B cell (primary cell): ENCODE results near the gene ITGB2. TPM values are rescaled to one million over a fixed set of nuclear protein-coding genes. Genes with fewer than 3 reads are reported as not detected.
A peak's percentile ranks its signal among the peaks of the same experiment; 100 is the strongest.

Experiments
- ATAC-seq: fragments of 200-7000 bp; cut with Tn5 transposase; one replicate; pipeline ENCODE4 v1.10.0; 2021; ENCODE audit warnings: low read depth, mild to moderate bottlenecking, moderate number of reproducible peaks, moderate library complexity
- CTCF ChIA-PET: fragments of 350-600 bp; sonication (Branson Sonifier 250); formaldehyde crosslinking; loops from one replicate; lab custom pipeline; 2021; ENCODE audit warnings: antibody characterized with exemption, inconsistent platforms; lab: Charles Lee
- POLR2A ChIA-PET: fragments of 350-600 bp; sonication (Branson Sonifier 250); formaldehyde crosslinking; loops from one replicate; lab custom pipeline; 2021; ENCODE audit warnings: antibody characterized with exemption; lab: Charles Lee
- DNase-seq: peaks from one replicate; pipeline ENCODE4 v3.0.0; 2013
- H2AFZ ChIP-seq: 2 replicates; pipeline ENCODE4 v1.6.1; 2012; ENCODE audit warnings: mild to moderate bottlenecking, low read depth, low read length; ENCODE audit not compliant: insufficient read depth, poor library complexity, severe bottlenecking
- H3K27ac ChIP-seq, 2 donors: 1 replicate in 1 of 2; 2 replicates in 1 of 2; pipeline ENCODE4 v1.5.1; 2012 to 2013; ENCODE audit warnings: low read length in 2 of 2, mild to moderate bottlenecking in 2 of 2, moderate library complexity in 1 of 2
- H3K27me3 ChIP-seq, 4 experiments: fragments of 200-600 bp in 1 of 4; sonication (generic) in 1 of 4; replicated peaks in 1 of 4; 1 replicate in 2 of 4; 2 replicates in 2 of 4; pipeline versions ENCODE4 v1.6.1 to v1.7.0; 2013 to 2016; ENCODE audit warnings: low read length in 3 of 4, mild to moderate bottlenecking in 2 of 4, mixed read lengths in 1 of 4, moderate library complexity in 1 of 4; ENCODE audit not compliant: insufficient read depth in 4 of 4, control insufficient read depth in 3 of 4; ENCODE audit errors: control extremely low read depth in 1 of 4
- H3K36me3 ChIP-seq, 2 experiments: replicated peaks in 1 of 2; 1 replicate in 1 of 2; 2 replicates in 1 of 2; pipeline versions ENCODE4 v1.6.1 to v1.7.1; 2013; ENCODE audit warnings: low read length in 1 of 2; ENCODE audit not compliant: insufficient read depth in 2 of 2, control insufficient read depth in 1 of 2; ENCODE audit errors: control extremely low read depth in 1 of 2, extremely low read depth in 1 of 2
- H3K4me1 ChIP-seq, 2 donors: fragments of 200-600 bp in 1 of 2; sonication (generic) in 1 of 2; 1 replicate in 1 of 2; 2 replicates in 1 of 2; pipeline versions ENCODE4 v1.5.1 to v1.6.1; 2013 to 2017; ENCODE audit warnings: low read length in 2 of 2; ENCODE audit not compliant: control insufficient read depth in 2 of 2, insufficient read depth in 2 of 2
- H3K4me2 ChIP-seq: replicated peaks from 2 replicates; pipeline ENCODE3; 2012; ENCODE audit warnings: mild to moderate bottlenecking, low read depth, low read length; ENCODE audit not compliant: poor library complexity, severe bottlenecking
- H3K4me3 ChIP-seq, 5 experiments: fragments of 200-600 bp in 1 of 5; sonication (generic) in 1 of 5; 1 replicate in 3 of 5; 2 replicates in 2 of 5; pipeline versions ENCODE4 v1.5.1 to v1.7.0; 2011 to 2016; ENCODE audit warnings: low read length in 4 of 5, mild to moderate bottlenecking in 4 of 5, low read depth in 2 of 5, control low read depth in 1 of 5, moderate library complexity in 1 of 5; ENCODE audit not compliant: insufficient read depth in 1 of 5; ENCODE audit errors: control extremely low read depth in 1 of 5, extremely low read depth in 1 of 5
- H3K79me2 ChIP-seq: fragments of 200-600 bp; sonication (generic); one replicate; pipeline ENCODE4 v1.6.0; 2016; ENCODE audit warnings: low read length; ENCODE audit not compliant: control insufficient read depth, insufficient read depth
- H3K9ac ChIP-seq: fragments of 200-600 bp; sonication (generic); 2 replicates; pipeline ENCODE4 v1.6.1; 2017; ENCODE audit warnings: mild to moderate bottlenecking, low read length, moderate library complexity
- H3K9me3 ChIP-seq, 3 donors: one replicate each; pipeline versions ENCODE4 v1.6.1 to v1.7.1; 2013; ENCODE audit warnings: low read length in 2 of 3; ENCODE audit not compliant: control insufficient read depth in 2 of 3, insufficient read depth in 1 of 3; ENCODE audit errors: control extremely low read depth in 1 of 3
- H4K20me1 ChIP-seq: 2 replicates; pipeline ENCODE4 v1.6.0; 2012; ENCODE audit warnings: mild to moderate bottlenecking, low read length; ENCODE audit not compliant: insufficient read depth, control insufficient read depth, poor library complexity, severe bottlenecking
- H3K27ac Mint-ChIP-seq: one replicate; pipeline ENCODE4 v1.8.0; 2021; ENCODE audit warnings: mixed read lengths
- H3K27me3 Mint-ChIP-seq: one replicate; pipeline ENCODE4 v1.8.0; 2021; ENCODE audit warnings: mixed read lengths
- H3K4me1 Mint-ChIP-seq: one replicate; pipeline ENCODE4 v1.8.0; 2021; ENCODE audit warnings: mixed read lengths
- H3K4me3 Mint-ChIP-seq: one replicate; pipeline ENCODE4 v1.8.0; 2021; ENCODE audit warnings: mixed read lengths
- H3K9me3 Mint-ChIP-seq: one replicate; pipeline ENCODE4 v1.8.0; 2022; ENCODE audit warnings: mixed read lengths; ENCODE audit not compliant: insufficient read depth
- CTCF ChIP-seq: fragments of 200-600 bp; IDR thresholded peaks from one replicate; pipeline ENCODE4 v1.8.0; 2022; ENCODE audit warnings: antibody characterized with exemption, mild to moderate bottlenecking
- EZH2 ChIP-seq: IDR thresholded peaks from 2 replicates; pipeline ENCODE4 v1.6.1; 2012; ENCODE audit warnings: borderline replicate concordance, low read depth, mild to moderate bottlenecking, moderate library complexity, low read length; ENCODE audit not compliant: insufficient read depth, poor library complexity, severe bottlenecking
- WGBS: methylation state at CpG from one replicate; pipeline ENCODE4 v1.1.5; 2013; ENCODE audit warnings: missing lambda C conversion rate; ENCODE audit not compliant: insufficient coverage; 5-methylcytosine and 5-hydroxymethylcytosine counted together
- intact Hi-C: fragments of 100-400 bp; cut with micrococcal nuclease; formaldehyde crosslinking; loops from one replicate; pipeline ENCODE4 v1.10.0; 2022
- polyA plus RNA-seq: library from polyadenylated mRNA; depleted of rRNA; stranded (reverse); fragments of >200 nt; gene quantifications from 2 replicates; pipeline ENCODE4 v1.2.3, GENCODE V29; 2012
- total RNA-seq, 2 donors: library from RNA; stranded (reverse); fragments of 120-200 nt in 1 of 2; gene quantifications; 1 replicate in 1 of 2; 2 replicates in 1 of 2; pipeline versions ENCODE4 v1.2.3 to v1.2.4, GENCODE V29; 2013 to 2022

Gene ITGB2
- total and polyA plus RNA-seq, 2 donors (not counting 1 experiment from before 2014, with no cell fraction given), result 102 to 368 TPM

GRCh38 chr21:44876849-44877575 lies 43.7 kb downstream of the ITGB2 start:
- H3K4me1 ChIP-seq, result peaks cover 61 to 66% of the 10 kb centered on the region in 2 donors
- no peaks in the 10 kb centered on the region for H3K27me3 Mint-ChIP-seq
- no peaks in the 10 kb centered on the region for H3K9me3 Mint-ChIP-seq
- peaks cover 0 to 3% (median 0%) of the 10 kb centered on the region in 3 donors for H3K9me3 ChIP-seq
- no peaks in the 10 kb centered on the region for H3K27me3 ChIP-seq
- H4K20me1 ChIP-seq, result peaks cover 12% of the 10 kb centered on the region
- TF ChIP-seq CTCF, result no peak
- TF ChIP-seq EZH2, result no peak
- ChIA-PET POLR2A (no interaction called here), CTCF (interaction anchor here (0.7 to 4.6 kb wide), 9 partner anchors 14 to 260 kb away, joined by 3 to 38 read pairs (median 5); partner anchors contain the start of genes ITGB2 and UBE2G2)
- WGBS, result 97% methylated on average over 6 of the region's 12 CpGs
- intact Hi-C loops, result loop anchor here (10.0 kb wide), 1 partner anchor 862 kb away; the partner anchor contains the start of gene TRAPPC10
- no peak overlapping the region for H3K27ac ChIP-seq
- H3K9ac ChIP-seq, result no peak overlapping the region
- no peak overlapping the region for H3K27ac Mint-ChIP-seq
- no peak for DNase-seq
- peaks cover 16% of the 10 kb centered on the region for H3K79me2 ChIP-seq
- H3K4me3 Mint-ChIP-seq, result no peak overlapping the region
- peaks cover 57% of the 10 kb centered on the region for H3K4me1 Mint-ChIP-seq
- H3K4me3 ChIP-seq, result no peak overlapping the region
- ATAC-seq, result no peak
- H2AFZ ChIP-seq, result no peak overlapping the region
- no peak overlapping the region for H3K4me2 ChIP-seq
- H3K36me3 ChIP-seq, result no peaks in the 10 kb centered on the region

GRCh38 chr21:44875316-44875700 lies 45.4 kb downstream of the ITGB2 start:
- Histone ChIP-seq H3K36me3 (peaks cover 0 to 2% of the 10 kb centered on the region in 2 experiments), H4K20me1 (peaks cover 25% of the 10 kb centered on the region), H3K79me2 (peaks cover 33% of the 10 kb centered on the region), H3K27me3 (no peaks in the 10 kb centered on the region), H3K27ac (peak overlapping the region; percentile 80 to 93), H3K4me3 (peak overlapping the region; percentile 73 to 92 (median 81)), H3K9me3 (peaks cover 0 to 3% (median 0%) of the 10 kb centered on the region in 3 donors), H3K9ac (peak overlapping the region; percentile 68), H3K4me1 (peaks cover 56 to 64% of the 10 kb centered on the region in 2 donors), H3K4me2 (peak overlapping the region; percentile 98), H2AFZ (peak overlapping the region; percentile 80)
- no peaks in the 10 kb centered on the region for H3K27me3 Mint-ChIP-seq
- H3K9me3 Mint-ChIP-seq, result no peaks in the 10 kb centered on the region
- H3K4me1 Mint-ChIP-seq, result peaks cover 57% of the 10 kb centered on the region
- H3K27ac Mint-ChIP-seq, result peak overlapping the region; percentile 98
- WGBS, result 7% methylated on average over 5 of the region's 6 CpGs
- peak; percentile 40 for DNase-seq
- no peak for ATAC-seq
- peak overlapping the region; percentile 92 for H3K4me3 Mint-ChIP-seq
- ChIA-PET POLR2A (interaction anchor here (0.8 to 1.4 kb wide), 2 partner anchors 58 to 64 kb away, joined by 3 to 5 read pairs; partner anchors contain the start of genes SLX9 and SUMO3), CTCF (interaction anchor here (0.8 to 4.6 kb wide), 11 partner anchors 18 to 365 kb away, joined by 3 to 38 read pairs (median 3); partner anchors contain the start of genes ITGB2, SLX9 and UBE2G2)
- intact Hi-C loops, result loop anchor here (2.0 to 10.0 kb wide), 4 partner anchors 17 to 861 kb away; partner anchors contain the start of genes TRAPPC10 and UBE2G2
- no peak for TF ChIP-seq EZH2
